ENCODE results near the gene ARMH3.

DNA sequence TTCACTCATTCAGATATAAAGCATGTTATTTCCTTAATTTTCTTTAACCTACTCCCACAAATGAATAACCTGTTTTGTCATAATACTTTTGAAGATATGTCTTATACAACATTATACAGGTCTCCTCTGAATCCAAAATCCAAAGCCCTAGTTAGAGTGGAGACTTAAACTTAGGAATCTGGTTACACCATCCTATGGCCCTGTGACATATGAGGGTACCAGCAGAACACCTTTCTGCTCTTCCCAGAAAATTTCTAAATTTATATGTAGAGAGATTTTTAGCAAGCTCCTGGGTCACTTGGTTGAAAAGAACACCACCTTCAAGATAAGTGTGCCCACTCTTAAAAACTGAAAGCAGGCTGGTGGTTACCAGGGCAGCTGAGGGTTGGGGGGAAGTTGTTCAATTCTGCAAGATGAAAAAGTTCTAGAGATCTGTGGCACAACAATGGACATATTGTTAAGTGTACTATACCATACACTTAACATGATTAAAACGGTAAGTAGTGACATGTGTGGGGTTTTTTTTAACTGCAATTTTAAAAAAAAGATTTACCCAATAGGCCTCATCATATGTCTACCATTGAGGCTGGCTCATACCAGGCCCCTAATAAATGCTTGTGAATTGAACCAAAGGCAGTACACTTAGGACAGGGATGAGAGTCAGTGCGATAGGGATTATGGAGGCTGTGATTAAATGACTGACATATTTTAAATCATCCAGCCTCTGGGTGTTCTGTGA, 174.8 kb downstream of the ARMH3 start:
- TF ChIP-seq EP300 (IDR thresholded peaks at IDR 0.05) (no peak), POLR2A (IDR thresholded peaks at IDR 0.05) (no peak), POLR2AphosphoS5 (IDR thresholded peaks at IDR 0.05) (no peak)
- TF ChIP-seq, protein P1, sequence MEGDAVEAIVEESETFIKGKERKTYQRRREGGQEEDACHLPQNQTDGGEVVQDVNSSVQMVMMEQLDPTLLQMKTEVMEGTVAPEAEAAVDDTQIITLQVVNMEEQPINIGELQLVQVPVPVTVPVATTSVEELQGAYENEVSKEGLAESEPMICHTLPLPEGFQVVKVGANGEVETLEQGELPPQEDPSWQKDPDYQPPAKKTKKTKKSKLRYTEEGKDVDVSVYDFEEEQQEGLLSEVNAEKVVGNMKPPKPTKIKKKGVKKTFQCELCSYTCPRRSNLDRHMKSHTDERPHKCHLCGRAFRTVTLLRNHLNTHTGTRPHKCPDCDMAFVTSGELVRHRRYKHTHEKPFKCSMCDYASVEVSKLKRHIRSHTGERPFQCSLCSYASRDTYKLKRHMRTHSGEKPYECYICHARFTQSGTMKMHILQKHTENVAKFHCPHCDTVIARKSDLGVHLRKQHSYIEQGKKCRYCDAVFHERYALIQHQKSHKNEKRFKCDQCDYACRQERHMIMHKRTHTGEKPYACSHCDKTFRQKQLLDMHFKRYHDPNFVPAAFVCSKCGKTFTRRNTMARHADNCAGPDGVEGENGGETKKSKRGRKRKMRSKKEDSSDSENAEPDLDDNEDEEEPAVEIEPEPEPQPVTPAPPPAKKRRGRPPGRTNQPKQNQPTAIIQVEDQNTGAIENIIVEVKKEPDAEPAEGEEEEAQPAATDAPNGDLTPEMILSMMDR (IDR thresholded peaks at IDR 0.05), result no peak

Measured in stomach (tissue), 4 donors.